PC-3 (cell line): ENCODE results near the gene HOXB9.

Experiments used
- EZH2phosphoT487 ChIP-seq: fragments of 300-600 bp; sonication (generic); IDR thresholded peaks from 2 replicates; pipeline ENCODE4 v1.6.1; 2018; ENCODE audit warnings: mild to moderate bottlenecking, antibody characterized with exemption, low read length, borderline replicate concordance
- TF ChIP-seq, protein P1 (sequence below): fragments of 300-600 bp; sonication (generic); conservative IDR thresholded peaks from 2 replicates; pipeline ENCODE4 v1.5.1; 2017; ENCODE audit warnings: antibody characterized with exemption, low read depth, mild to moderate bottlenecking, low read length

DNA sequence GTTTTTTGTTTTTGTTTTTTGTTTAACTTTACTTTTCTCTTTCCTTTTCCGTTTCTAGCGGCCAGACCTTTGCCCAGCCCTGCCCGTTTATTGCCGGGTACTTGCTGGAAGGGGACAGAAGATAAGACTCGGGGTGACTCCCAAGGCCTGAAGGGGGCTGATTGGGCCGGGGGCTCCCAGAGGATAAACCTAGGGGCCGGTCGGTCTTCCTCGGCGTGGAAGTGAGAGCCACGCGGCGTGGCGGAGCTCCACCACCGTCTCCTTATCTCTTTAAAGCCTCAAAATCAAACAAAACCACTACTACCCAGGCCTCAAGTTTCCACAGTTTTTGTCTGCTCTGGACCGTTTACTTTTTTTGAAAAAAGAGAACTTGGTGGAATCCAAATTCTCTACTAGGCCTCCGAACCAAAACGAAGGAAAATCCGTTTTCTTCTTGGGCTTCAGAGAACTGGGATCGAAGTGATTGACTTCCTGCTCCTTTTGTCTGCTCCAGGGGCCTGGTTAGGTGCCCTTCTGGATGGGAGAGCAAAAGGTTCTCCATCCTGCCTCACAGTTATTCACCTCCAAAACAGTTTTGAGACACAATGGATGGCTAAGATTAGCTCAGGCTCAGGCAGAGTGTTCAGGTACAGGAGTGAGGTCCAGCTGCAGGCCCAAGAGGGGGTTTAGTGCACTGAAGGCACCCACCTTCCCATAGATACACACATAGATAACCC lies 8.5 kb upstream of the HOXB9 start:
- TF ChIP-seq, protein P1, sequence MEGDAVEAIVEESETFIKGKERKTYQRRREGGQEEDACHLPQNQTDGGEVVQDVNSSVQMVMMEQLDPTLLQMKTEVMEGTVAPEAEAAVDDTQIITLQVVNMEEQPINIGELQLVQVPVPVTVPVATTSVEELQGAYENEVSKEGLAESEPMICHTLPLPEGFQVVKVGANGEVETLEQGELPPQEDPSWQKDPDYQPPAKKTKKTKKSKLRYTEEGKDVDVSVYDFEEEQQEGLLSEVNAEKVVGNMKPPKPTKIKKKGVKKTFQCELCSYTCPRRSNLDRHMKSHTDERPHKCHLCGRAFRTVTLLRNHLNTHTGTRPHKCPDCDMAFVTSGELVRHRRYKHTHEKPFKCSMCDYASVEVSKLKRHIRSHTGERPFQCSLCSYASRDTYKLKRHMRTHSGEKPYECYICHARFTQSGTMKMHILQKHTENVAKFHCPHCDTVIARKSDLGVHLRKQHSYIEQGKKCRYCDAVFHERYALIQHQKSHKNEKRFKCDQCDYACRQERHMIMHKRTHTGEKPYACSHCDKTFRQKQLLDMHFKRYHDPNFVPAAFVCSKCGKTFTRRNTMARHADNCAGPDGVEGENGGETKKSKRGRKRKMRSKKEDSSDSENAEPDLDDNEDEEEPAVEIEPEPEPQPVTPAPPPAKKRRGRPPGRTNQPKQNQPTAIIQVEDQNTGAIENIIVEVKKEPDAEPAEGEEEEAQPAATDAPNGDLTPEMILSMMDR: no peak
- no peak for TF ChIP-seq EZH2phosphoT487
